ENCODE measurements around the gene CCPG1. TPM values are rescaled to one million over a fixed set of nuclear protein-coding genes. Genes with fewer than 3 reads are reported as not detected.

The CCPG1 gene
- total and polyA plus RNA-seq, 2 of the 13 experiments (the other 11 are each of a cell fraction or from before 2014, with no cell fraction given): 16.1 to 19.5 TPM

GRCh38 chr15:55318588-55319494, 89.3 kb downstream of the CCPG1 start, which contains the start of the genes PIGB and PIGBOS1 (continued):
- TF ChIP-seq, protein P1, sequence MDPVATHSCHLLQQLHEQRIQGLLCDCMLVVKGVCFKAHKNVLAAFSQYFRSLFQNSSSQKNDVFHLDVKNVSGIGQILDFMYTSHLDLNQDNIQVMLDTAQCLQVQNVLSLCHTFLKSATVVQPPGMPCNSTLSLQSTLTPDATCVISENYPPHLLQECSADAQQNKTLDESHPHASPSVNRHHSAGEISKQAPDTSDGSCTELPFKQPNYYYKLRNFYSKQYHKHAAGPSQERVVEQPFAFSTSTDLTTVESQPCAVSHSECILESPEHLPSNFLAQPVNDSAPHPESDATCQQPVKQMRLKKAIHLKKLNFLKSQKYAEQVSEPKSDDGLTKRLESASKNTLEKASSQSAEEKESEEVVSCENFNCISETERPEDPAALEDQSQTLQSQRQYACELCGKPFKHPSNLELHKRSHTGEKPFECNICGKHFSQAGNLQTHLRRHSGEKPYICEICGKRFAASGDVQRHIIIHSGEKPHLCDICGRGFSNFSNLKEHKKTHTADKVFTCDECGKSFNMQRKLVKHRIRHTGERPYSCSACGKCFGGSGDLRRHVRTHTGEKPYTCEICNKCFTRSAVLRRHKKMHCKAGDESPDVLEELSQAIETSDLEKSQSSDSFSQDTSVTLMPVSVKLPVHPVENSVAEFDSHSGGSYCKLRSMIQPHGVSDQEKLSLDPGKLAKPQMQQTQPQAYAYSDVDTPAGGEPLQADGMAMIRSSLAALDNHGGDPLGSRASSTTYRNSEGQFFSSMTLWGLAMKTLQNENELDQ (CRISPR knock-in tag; IDR thresholded peaks at IDR 0.05; ENCODE audit: borderline replicate concordance): no peak
- no peak for TF ChIP-seq ZEB1 (IDR thresholded peaks at IDR 0.05; ENCODE audit: insufficient replicate concordance, low read depth)
- TF ChIP-seq ZNF510 (CRISPR knock-in tag; IDR thresholded peaks at IDR 0.05; ENCODE audit: low read depth): 0 out of 2 replicates have a peak, but pooled peaks have one; percentile 40
- TF ChIP-seq EED (CRISPR knock-in tag; IDR thresholded peaks at IDR 0.05): no peak
- TF ChIP-seq ZFP90 (CRISPR knock-in tag; IDR thresholded peaks at IDR 0.05; ENCODE audit: borderline replicate concordance): no peak
- TF ChIP-seq ZKSCAN1 (IDR thresholded peaks at IDR 0.05; ENCODE audit: low read length): no peak
- no peak for TF ChIP-seq ZFP36L1 (CRISPR knock-in tag; IDR thresholded peaks at IDR 0.05)
- no peak for TF ChIP-seq ZNF251 (CRISPR knock-in tag; IDR thresholded peaks at IDR 0.05)
- no peak for TF ChIP-seq GPN1 (CRISPR knock-in tag; IDR thresholded peaks at IDR 0.05; ENCODE audit: borderline replicate concordance)
- TF ChIP-seq RBM22 (optimal IDR thresholded peaks at IDR 0.05; ENCODE audit: low read length): no peak
- TF ChIP-seq RARG (CRISPR knock-in tag; IDR thresholded peaks at IDR 0.05; ENCODE audit: low read depth): 0 out of 2 replicates have a peak, but pooled peaks have one; percentile 40
- peak; percentile 73; the same call in 1 of the 2 replicates for TF ChIP-seq FOXK1 (CRISPR knock-in tag; IDR thresholded peaks at IDR 0.05; ENCODE audit: borderline replicate concordance, low read depth)
- TF ChIP-seq, protein P2, sequence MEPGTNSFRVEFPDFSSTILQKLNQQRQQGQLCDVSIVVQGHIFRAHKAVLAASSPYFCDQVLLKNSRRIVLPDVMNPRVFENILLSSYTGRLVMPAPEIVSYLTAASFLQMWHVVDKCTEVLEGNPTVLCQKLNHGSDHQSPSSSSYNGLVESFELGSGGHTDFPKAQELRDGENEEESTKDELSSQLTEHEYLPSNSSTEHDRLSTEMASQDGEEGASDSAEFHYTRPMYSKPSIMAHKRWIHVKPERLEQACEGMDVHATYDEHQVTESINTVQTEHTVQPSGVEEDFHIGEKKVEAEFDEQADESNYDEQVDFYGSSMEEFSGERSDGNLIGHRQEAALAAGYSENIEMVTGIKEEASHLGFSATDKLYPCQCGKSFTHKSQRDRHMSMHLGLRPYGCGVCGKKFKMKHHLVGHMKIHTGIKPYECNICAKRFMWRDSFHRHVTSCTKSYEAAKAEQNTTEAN (CRISPR knock-in tag; conservative IDR thresholded peaks at IDR 0.05): 0 out of 2 replicates have a peak, but pooled peaks have one; percentile 9
- TF ChIP-seq IKZF1 (IDR thresholded peaks at IDR 0.05): no peak
- peak; percentile 83 for TF ChIP-seq ZFP91 (CRISPR knock-in tag; IDR thresholded peaks at IDR 0.05; ENCODE audit: borderline replicate concordance)
- TF ChIP-seq ARNTL (CRISPR knock-in tag; IDR thresholded peaks at IDR 0.05): peak; percentile 50; the same call in 1 of the 2 replicates
- no peak for TF ChIP-seq SRSF4 (IDR thresholded peaks at IDR 0.05; ENCODE audit: low read depth, low read length, poor library complexity, severe bottlenecking)
- peak; percentile 86 for TF ChIP-seq SALL1 (CRISPR knock-in tag; IDR thresholded peaks at IDR 0.05)
- TF ChIP-seq, protein P3, sequence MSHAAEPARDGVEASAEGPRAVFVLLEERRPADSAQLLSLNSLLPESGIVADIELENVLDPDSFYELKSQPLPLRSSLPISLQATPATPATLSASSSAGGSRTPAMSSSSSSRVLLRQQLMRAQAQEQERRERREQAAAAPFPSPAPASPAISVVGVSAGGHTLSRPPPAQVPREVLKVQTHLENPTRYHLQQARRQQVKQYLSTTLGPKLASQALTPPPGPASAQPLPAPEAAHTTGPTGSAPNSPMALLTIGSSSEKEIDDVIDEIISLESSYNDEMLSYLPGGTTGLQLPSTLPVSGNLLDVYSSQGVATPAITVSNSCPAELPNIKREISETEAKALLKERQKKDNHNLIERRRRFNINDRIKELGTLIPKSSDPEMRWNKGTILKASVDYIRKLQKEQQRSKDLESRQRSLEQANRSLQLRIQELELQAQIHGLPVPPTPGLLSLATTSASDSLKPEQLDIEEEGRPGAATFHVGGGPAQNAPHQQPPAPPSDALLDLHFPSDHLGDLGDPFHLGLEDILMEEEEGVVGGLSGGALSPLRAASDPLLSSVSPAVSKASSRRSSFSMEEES (CRISPR knock-in tag; IDR thresholded peaks at IDR 0.05): peak; percentile 51; the same call in 1 of the 2 replicates
- TF ChIP-seq ZNF780A (CRISPR knock-in tag; IDR thresholded peaks at IDR 0.05): peak; percentile 72; the same call in 1 of the 2 replicates
- TF ChIP-seq, protein P4, sequence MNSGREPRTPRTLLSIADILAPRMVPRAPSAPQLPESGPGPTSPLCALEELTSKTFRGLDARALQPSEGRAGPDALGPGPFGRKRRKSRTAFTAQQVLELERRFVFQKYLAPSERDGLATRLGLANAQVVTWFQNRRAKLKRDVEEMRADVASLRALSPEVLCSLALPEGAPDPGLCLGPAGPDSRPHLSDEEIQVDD (CRISPR knock-in tag; IDR thresholded peaks at IDR 0.05; ENCODE audit: borderline replicate concordance): peak; percentile 81; the same call in 1 of the 2 replicates

All from HepG2 (cell line).